ENCODE results near the gene KRT81.
"Not testable (repeated sequence)": the region's sequence is repeated elsewhere in the genome, so short reads cannot be mapped to it uniquely, and the experiment has no call there.

The KRT81 gene

DNA sequence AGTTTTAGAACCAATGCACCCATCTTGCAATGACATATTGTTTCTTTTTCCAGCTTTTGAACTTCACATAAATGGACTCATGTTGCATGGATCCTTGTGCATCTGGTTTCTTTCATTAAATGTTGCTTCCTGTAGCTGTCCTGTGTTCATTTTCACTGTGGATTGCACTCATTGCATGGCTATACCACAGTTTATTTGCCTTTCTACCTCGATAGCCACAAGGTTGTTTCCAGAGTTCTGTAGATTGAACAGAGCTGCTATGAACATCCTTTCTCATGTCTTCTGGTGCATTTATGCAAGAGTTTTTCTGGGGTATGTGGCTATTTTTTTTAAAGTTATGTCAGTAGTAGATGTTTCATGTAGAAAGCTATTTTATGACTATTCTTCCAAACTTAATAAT is 3.5 kb upstream of the KRT81 start:
- no peak for DNase-seq

DNA sequence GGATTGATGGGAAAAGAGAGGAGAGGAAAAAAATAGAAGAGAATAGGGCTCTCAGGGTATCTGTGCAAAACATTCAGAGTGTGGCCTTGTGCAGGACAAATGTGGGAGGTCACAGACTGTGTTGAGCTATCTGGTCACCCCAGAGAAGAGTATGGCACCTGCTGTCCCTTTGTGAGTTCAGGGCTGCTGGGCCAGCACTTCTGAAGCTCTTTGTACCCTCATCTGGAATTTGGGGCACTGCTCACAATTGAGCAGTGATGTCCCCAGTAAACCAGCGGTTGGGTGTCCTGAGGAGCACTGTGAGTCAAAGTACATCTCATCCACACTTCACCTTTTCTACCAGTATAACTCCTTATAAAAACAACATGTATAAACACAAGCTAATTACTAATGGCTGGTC is 2.6 kb upstream of the KRT81 start:
- DNase-seq: no peak

DNA sequence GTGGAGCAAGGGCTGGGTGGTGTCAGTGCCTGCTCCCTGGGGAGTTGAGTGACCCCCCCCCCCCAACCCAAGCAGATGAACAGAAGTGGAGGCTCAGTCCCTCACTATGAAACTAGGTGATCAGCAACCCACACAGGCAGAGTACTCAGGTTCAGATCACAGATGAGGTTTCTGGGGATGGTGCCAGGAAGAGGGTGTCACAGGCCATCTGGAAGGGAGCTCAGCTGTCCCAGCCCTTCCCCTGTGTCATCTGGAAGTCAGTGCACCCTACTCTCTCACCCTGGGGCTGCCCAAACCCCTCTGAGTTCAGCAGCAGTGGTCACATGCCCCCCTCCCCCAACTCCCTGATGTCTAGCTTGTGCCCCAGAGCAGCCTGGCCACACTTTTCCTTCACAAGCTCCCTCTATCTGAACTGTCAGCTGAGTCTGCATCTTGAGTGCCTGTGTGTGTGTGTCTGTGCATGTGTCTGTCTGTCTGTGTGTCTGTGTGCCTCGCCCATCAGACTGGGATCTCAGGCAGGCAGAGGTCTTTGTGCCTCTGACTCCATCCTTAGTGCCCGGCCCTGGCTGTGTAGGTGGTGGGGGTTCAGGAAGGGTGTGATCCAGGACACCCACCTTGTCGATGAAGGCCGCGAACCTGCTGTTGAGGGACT is 725 bp downstream of the KRT81 start:
- DNase-seq: not testable (repeated sequence)

DNA sequence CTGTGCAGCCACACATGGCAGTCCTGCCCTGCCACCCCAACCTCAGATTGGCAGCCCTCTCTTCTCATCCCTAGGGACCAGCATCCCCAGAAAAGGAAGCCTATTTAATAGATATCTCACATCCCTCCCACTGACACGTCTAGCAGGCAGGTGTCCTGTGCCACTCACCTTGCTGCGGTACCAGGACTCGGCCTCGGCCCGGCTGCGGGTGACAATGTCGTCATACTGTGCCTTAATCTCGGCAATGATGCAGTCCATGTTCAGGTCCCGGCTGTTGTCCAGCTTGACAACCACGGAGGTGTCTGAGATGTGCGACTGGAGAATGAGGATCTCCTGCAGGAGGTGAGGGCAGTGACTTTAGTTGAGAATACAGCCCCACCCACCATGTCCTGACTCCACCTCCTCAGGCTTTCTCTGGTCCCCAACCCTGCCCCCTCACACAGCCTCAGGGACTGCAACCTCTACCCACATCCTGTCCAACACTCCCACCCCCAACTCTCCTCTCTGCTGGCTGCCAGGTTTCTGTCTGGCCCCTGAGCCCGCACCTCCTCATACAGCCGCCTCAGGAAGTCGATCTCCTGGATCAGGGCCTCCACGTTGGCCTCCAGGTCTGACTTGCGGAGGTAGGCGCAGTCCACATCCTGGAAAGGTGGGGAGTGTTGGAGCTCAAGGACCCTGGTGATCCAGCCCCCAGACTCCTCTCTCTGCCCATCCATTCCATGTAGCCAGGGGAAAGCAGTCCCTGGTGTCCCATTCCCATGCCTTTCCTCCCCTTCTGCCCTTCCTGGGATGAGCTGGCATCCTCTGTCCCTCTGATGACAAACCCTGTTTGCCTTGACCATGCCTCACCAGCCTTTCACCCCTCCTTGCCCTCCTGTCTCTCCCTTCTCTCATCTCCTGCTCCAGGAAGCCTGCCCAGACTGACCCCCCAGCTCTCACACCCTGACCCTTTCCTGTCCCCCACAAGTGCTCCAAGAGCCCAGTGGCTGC is 3.2 kb downstream of the KRT81 start:
- not testable (repeated sequence) for DNase-seq

DNA sequence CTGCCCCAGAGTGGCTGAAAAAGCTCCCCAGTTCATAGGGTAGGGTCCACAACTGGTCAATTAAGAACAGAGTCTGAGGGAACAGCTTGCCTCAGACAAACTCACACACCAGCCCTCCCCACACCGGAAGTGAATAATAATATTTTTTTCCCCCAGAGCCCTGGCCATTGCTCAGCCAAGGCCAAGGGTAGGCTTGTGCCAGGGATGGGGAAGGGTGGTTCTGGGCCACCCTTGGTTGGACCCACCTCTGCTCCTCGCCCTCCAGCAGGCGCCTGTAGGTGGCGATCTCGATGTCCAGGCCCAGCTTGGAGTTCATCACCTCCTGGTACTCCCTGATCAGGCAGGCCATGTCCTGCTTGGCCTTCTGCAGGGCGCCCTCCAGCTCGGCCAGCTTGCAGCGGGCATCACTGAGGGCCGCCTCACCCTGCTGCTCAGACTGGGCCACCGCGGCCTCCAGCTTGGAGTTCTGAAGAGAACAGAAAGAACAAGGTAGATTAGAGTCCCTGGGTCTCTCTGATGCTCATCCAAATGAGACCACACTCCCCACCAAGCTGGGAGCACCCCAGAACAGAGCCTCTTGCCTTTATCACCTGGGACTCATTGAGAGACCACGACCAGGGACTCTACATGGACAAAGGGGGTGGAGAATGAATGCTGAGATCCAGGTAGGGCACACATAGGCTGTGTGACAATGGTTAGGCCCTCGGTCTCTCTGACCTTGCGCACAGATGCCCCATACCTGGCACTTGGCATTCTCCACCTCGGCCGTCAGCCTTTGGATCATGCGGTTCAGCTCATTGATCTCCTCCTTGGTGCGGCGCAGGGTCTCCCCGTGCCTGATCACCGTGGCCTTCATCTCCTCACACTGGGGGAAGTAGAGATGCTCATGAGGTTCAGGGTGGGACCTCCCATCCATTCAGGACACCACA is 4.2 kb downstream of the KRT81 start:
- not testable (repeated sequence) for DNase-seq

DNA sequence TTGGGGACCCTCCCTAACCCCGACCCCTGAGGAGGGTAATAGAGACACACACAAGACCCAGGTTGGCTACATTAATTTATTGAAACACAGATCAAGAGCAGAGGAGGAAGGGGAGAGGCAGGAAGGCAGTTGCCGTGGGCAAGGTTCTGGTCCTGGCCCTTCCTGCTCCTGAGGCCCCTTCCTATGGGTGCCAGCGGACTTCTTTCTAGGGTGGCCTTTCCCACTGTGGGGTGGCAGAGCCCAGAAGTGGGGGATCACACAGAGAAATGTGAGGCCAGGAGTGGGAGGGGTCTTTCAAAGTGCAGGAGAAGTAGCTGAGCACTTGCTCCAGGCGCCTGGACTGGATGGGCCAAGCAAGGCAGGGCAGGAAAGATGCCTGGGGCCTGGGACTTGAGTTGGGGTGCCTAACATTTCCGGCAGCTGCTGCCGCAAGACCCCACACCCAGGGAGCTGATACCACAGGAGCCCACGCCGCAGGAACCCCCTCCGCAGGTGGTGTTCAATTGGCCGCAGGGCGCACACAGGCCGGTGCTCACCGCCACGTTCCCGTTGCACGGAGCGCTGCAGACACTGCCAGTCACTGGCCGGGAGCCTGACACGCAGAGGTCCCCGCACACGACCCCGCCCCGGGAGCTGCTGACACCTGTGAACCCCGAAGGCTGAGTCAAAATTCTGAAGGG is 5.3 kb downstream of the KRT81 start:
- no peak for DNase-seq

DNA sequence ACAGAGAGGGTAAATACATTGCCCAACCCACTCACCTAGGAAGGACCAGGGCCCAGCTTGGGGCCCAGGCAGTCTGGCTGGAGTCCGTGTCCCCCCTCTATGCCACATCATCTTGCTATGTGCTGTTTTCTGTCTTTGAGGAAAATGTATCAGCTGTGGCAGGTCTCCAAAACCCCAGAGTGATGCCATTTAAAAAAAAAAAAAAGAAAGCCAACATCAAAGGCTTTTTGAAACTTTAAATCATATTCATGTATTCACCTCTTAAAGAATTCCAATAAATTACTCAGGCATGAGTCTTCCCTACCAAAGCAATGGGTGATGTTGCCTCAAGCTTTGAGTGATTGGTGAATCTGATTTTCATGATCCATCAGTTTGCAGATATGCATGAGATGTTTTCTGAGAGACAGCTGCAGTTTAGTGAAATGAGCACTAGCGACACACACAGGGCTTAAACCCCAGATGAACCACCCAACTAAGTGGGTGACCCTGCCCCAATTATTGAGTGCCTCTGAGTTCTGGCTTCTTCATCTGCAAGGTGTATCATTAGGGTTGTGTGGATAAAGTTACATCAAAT is 6.1 kb downstream of the KRT81 start:
- no peak for DNase-seq

DNA sequence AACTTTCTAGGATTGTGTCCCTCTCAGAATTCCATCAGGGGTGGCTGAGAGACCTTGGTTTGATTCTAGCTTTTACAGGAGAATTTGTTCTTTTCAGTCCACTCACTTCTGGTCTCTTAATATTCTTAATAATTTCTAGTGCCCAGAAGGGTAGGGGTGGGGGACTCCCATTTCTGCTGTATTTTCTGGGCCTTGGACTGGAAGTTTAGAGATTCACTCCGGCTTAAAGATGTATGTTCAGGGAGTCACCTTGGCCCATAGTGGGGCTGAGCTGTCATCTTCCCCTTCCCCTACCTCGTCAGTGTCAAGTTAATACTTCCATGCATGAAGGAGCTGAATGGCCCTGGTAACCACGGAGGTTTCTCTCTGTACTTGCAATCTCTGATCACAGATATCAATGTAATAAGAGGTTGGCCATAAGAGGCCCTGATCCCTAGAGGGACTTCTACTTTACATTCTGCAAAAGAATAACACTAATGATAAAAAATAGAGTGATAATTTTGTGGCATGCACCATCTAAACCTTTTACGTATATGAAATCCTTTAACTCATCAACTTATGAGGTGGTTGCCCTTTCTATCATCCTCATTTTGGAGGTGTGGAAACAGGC is 6.7 kb downstream of the KRT81 start:
- no peak for DNase-seq

DNA sequence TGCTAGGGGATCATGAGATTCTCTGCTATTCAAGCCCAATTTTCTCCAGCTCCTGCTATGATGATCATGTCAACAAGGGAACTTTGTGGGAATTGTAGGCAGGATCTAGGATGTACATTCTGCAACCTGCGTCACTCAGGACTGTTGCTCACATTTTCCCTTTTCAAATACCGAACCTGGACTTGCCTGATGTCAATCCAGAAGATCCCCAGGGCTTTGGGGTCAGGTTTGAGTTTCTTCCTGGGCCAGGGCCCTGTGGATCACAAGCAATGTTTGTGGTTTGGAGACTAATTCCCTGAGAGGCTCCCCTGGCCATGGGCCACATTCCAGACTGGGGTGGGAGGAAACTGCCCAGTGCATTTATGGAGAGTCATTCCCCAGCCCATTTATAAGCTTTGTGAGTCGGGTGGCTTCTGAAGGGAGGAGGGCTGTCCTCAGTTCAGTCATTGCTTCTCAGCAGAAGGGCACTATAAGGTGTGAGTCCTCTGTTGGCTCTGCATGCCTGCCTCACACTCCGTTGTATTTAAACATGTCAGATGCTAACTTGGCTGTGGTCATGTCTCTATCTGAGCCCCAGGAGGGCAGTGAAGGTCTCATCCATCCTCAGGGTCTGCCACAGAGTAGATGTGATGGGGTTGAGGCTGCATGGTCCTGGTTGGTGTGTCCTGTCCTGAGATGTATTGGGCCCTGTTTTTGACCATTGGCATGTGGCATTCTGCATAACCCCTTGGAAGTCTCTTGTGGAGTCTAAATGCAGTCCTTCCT is 10.4 kb downstream of the KRT81 start:
- no peak for DNase-seq

DNA sequence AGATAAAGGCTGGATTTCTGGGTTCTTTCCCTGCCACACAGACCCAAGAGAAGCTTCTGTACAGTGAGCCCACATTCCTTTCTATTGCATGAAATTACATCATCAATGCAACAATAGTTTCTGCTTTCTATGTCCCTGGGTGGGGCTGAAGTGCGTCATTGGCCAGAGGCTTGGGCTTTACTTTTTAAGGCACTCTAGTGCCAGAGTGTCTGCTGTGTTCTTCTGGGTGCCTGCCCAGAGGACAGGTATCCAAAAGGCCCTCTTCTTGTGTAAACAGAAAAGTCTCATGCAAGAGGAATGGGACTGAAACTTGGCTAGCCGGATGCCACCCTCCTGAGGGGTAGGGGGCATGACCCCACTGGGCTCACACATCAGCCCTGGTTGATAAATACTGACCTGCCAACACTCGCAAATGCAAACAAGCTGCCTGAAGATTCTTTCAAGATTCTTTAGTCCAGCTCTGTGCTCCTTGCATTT is 11.0 kb downstream of the KRT81 start:
- DNase-seq: peak; percentile 92

DNA sequence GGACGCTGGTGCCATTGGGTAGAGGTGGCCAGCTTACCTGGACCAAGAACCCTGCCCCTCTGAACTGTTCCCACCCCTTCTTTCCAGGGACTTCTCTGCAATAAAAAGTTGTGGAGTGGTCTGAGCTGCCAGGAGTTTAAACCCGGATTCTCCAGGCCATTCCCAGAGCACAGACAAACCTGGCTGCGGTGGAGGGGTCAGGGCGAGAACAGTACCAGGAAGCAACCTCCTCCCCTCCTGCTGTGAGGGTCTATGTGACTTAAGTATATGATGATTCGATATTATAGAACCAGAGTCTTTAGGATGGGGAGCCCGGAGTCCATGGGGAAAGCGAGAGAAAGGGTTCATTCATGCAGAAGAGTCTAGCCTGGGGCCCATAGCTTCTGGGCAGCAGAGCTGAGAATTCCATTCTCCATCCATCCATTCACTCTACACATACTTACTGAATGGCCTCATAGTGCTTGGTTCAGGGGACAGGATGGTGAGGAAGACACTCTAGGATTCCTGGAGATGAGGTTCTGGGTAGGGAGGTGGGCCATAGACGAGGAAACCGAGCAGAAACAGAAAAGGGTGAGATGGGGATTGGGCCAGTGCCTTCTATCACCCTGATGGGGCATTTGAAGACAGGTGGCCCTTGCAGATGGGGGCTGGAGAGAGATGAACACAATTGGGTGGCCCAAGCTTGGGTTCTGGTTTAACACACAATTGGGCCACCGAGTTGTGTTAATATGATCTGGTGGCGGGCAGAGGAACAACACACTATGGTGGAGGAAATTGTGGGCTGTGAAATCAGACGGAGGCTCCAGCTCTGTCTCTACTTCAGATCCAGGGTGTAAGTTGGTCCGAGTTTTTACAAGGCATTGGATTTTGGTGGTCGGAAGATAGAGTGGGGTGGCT is 11.7 kb downstream of the KRT81 start:
- no peak for DNase-seq

DNA sequence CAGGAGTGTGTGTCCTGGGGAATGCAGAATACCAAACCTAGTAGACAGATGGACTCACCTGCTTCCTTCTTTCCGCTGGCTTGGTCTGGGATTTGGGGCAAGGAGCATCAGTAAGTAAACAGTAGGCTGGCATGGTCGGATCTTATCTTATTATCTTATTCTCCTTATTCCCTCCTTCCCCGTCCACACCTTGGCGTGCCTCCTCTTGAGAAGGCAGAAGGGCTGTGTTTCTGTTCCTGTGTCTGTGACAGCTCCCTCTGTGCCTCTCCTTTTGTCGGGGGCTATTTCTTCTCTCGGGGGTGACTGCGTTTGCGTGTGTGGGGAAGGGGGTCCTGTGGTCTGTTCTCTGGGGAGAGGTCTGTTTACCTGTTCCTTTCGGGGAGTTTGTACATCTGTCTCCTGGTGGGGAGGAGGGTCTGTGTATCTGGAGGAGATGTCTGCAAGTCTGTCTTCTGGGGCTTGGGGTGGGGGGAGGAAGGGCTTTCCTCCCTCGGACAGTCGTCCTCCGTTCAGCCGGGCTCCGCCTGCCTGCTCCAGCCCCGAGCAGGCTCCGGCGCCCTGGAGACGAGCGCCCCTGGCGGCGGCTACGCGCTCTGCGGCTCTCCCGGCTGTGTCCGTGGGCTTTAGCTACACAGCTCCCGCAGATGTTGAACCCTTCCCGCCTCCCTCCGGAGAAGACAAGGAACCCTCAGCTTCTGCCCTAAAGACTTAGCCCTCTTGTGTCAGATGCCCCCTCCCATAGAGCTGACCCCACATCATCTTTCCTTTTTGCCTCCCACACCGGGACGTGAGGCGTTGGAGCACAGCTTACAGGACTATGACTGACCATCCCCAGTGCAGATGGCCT is 12.5 kb downstream of the KRT81 start:
- peak; percentile 73 for DNase-seq

DNA sequence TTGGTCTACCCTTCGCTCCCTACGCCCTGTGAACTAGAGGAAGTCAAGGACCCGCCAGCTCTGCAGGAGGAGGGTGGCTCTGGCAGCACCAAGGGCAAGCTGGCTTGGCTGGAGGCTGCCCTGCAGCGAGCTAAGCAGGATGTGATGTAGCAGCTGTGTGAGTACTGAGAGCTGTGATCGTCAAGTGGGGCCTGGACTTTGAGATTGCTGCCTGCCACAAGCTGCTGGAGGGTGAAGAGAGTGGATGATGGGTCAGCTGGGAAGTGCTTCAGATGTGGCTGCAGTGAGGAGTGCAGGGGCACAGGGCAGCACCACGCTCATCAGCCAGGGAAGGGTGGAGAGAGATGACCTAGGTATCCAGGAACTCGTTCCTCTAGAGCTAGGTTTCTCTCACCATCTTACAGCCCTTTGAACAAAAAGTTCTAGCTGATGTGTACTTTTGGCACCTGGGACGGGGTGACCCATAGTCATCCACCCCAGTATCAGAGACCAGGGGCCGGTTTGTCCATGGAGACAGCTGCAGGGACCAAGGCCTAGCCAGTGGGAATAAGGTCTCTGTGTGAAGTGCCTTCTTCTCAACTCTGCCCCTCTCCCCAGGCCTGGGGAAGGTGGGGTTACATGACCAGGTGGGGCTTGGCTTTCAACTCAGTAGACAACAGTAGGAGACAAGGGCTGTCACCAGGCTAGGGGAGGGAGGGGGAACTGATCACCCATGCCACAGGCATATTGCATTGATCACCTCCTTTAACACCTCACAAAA is 13.7 kb downstream of the KRT81 start:
- DNase-seq: no peak

DNA sequence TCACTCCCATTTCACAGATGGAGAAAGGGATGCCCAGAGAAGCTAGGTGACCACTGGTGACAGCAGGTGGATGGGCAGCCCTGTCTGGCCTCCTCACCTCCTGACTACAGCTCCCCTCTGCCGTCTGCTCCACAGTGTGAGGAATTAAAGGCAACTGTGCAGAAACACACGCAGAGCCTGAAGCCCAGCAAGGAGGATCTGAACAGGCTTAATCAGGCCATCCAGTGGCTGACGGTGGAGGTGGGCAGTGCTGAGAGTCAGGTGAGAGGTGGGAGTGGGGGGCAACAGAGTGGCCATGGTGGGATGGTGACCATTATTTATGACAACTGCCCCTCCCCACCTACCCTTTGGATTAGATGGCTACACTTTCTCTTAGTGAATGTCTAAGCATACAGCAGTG is 15.6 kb downstream of the KRT81 start:
- no peak for DNase-seq

DNA sequence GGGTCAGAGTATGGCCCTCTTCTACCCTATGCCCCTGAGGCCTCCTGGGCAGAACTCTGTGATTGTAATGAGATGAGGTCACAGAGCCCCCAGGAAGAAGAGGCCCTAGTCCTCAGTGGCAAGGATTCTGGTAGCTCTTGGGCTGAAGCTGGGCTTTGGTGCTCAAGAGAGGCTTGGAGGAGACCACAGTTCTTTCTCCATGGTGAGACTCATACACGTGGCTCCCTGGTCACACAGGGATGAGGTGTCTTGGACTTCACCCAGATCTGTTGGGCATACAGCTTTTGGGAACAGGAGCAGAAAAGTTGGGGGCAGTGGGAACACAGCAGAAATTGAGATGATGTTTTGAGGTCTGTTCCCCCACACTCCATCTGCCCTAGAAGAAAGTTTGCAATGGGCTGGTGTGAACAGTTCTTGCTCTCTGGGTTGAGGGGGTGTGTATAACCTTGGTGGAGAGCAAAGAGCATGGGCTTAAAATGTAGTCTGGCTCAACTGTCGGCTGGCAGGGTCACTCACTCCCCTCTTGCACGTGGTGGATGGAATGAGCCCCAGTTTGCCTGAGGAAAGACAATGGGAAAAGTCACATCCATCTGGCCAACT is 16.7 kb downstream of the KRT81 start, which contains the start of gene KRT86:
Gene KRT86, plus strand, starts transcription at position 125 of the 600 bp plus-strand sequence. CDS start 27,272 bp downstream, outside the sequence.
- DNase-seq: no peak

DNA sequence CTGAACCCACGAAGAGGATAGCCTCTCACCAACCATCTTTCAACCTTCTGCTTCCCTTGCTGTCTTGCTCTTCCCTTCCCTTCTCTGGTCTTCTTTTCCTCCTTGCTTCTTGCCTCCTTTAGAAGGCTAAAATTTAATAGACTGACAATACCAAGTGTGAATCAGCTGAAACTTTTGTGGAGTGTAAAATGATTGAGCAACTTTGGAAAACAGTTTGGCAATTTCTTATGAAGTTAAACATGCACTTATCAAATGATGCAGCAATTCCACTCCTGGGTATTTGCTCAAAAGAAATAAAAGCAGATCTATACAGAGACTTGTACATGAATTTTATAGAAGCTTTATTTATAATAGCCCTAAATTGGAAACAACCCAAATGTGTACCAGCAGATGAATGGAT is 20.2 kb downstream of the KRT81 start:
- DNase-seq: peak; percentile 56

DNA sequence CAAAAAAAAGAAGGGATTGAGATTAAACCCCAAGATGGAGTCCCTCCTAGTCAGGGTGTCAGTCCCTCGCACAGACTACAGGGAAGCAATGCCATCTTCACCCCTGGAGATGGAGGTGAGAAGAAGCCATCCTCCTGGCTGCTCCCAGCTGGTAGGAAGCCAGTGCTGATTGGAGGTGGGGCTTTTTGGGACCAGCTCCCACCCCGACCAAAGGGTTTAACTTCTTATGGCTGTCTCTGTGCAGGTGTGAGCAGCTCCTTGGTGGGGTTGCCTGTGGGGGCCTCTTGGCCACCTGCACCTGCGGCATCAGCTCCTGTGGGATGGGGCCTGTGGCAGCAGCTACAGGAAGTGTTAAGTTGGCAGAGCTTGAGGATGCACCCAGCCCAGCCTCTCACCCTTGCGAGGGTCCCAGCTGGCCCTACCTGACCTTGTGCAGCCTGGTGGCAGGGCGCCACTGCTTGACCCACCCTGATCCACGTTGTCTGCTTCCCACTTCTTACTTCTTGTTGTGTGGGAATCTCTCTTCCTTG is 20.7 kb downstream of the KRT81 start:
- DNase-seq: no peak

Measured in inflammatory macrophage treated with lipopolysaccharide for 4 hours (primary cell).